GM13977 (cell line): ENCODE data around the gene TCAF1.
A peak's percentile ranks its signal among the peaks of the same experiment; 100 is the strongest.

Source experiments
- DNase-seq: peaks from one replicate; pipeline ENCODE4 v3.0.0; 2012; ENCODE audit warnings: low spot score
- in situ Hi-C: fragments of 300-500 bp; cut with MboI; formaldehyde crosslinking; loops from one replicate; pipeline ENCODE4 v1.12.0; 2022; ENCODE audit warnings: low sequenced_read_pairs, low pct_unique_long_range_greater_than_20kb, mixed read lengths, inconsistent platforms; ENCODE audit not compliant: unreplicated experiment
- TF ChIP-seq, protein P1 (sequence below): IDR thresholded peaks from 2 replicates; pipeline ENCODE4 v1.5.1; 2012; ENCODE audit warnings: mild to moderate bottlenecking, control low read depth; ENCODE audit not compliant: insufficient read depth; ENCODE audit errors: extremely low read depth, missing control alignments

Gene TCAF1

DNA sequence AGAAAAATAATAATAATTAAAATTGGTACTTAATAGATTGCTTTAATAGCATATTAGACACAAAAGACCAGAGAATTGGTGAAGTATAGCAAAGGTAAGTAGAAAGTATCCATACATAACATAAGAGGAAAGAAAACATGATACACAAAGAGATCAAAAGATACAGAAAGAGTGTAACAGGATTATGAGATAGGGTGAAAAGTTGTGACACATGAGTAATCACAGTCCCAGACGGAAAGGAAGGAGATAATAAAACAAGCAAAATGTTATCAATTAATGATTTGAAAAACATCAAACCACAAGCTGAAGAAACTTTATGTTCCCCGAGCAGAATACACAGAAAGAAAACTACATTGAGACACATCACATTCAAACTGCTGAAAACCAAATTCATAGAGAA lies 10.5 kb downstream of the TCAF1 start:
- TF ChIP-seq, protein P1, sequence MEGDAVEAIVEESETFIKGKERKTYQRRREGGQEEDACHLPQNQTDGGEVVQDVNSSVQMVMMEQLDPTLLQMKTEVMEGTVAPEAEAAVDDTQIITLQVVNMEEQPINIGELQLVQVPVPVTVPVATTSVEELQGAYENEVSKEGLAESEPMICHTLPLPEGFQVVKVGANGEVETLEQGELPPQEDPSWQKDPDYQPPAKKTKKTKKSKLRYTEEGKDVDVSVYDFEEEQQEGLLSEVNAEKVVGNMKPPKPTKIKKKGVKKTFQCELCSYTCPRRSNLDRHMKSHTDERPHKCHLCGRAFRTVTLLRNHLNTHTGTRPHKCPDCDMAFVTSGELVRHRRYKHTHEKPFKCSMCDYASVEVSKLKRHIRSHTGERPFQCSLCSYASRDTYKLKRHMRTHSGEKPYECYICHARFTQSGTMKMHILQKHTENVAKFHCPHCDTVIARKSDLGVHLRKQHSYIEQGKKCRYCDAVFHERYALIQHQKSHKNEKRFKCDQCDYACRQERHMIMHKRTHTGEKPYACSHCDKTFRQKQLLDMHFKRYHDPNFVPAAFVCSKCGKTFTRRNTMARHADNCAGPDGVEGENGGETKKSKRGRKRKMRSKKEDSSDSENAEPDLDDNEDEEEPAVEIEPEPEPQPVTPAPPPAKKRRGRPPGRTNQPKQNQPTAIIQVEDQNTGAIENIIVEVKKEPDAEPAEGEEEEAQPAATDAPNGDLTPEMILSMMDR, result no peak
- in situ Hi-C loops, result no loop called here
- DNase-seq, result no peak

DNA sequence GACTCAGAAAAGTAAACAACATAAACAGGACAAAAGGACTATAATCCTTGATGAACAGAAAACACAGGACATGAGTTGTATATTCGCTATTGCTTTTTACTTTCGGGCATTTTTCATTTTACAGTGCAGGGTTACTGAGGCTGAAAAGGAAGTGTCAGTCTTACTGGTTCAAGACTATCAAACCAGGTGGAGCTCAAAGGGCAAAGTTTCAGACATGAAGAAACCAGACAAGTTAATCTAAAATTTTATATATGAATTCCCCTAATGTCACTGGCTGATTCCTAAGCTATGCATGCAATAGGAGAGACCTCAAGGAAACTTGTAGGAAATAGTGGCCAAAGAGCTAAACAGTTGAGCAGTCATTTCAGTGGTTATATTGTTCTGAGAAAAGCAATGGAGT lies 11.4 kb downstream of the TCAF1 start:
- in situ Hi-C loops, result no loop called here
- TF ChIP-seq, protein P1, result no peak
- DNase-seq, result no peak

DNA sequence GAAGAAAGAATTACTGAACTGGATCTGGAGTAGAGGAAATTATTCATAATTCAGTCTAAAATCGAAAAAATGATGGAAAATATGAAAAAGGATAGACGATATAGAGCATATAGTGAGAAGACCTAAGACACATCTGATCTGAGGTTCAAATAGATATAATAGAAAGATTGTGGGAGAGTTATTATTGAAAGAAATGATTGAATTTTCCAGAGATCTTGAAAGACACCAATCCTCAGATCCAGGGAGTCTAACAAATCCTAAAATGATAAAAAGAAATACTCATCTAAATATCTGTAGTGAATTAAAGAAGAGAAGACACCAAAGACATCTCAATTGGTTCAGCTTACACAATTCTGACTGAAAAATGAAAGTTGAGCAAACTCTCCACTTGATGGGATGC lies 12.9 kb downstream of the TCAF1 start:
- TF ChIP-seq, protein P1, result no peak
- in situ Hi-C loops, result no loop called here
- no peak for DNase-seq

DNA sequence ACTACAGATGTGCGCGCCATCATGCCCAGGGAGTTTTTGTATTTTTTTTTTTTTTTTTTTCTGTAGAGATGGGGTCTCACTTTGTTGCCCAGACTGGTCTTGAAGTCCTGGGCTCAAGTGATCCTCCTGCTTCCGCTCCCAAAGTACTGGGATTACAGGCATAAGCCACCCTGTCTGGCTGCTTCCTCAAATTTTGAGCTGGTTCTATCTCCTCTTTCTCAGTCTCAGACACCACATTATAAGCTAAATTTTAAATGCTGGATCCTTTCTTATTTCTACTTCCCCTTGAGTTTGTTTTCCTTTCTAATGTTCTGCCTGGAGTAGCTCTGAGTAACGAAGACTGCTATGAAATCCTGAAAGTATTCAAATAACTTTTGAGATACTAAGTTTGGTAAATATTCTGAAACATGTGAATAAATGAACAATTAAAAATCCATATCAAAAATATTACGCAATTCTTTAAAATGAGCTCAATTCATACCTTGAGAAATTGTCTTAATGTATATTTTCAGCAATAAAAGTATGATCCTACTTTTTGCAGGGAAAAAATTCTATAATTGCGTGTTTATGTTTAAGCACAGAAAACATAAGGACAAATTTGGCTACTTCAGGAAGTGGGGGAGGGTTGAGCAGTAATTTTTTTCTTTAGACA lies 15.0 kb downstream of the TCAF1 start:
- TF ChIP-seq, protein P1, result no peak
- DNase-seq, result no peak
- in situ Hi-C loops, result no loop called here

DNA sequence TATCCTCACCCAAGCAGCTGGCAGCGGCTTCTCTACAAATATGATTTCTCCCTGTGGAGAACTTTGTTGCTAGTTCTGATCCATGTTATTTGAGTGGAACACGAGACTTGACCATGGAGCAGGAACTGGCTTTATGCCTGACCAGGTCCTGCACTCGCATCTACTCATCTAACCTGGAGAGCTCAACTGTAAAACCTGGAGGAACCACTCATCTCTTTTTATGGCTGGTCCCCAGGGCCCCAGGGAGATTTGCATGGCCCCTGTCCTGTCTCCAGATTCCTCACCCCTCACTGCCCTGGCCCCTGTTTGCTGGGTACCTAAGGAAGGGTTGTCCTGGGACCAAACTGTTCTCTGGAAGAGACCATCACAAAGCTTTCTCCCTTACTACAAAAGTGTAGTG lies 16.0 kb downstream of the TCAF1 start:
- TF ChIP-seq, protein P1, result no peak
- in situ Hi-C loops, result no loop called here
- no peak for DNase-seq

DNA sequence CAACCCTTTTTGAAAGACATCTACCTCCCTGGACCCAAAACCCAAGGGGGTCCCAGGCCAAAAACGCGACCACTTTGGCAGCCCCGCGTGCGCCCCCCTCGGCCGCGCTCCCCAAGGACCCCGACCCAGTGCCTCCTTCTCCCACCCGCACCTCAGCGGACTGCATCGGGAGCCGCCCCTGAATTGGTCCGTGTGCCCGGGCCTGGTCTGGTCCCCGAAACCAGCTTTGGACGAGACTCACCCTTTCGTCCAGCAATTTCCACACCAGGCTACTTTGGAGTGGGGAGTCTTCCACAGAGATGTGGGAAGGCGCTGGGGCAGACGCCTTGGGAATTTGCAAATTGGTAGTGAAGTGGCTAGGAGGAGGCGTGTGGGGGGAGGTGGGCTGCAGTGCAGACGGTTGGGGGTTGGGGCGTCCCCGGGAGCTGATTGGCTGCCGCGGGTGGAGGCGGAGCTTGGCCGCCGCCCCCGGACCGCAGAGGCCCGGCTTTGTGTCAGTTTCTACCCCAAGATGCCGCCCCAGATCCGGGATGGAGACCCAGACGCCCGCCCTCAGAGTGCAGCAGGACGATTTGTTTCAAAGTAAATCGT lies 16.9 kb downstream of the TCAF1 start:
- in situ Hi-C loops, result no loop called here
- peak; percentile 89 for DNase-seq
- TF ChIP-seq, protein P1, result no peak
